Activated naive CD8-positive, alpha-beta T cell treated with anti-CD3 and anti-CD28 coated beads for 36 hours (primary cell): Measurements from ENCODE around the gene TMED1. TPM values are rescaled to one million over a fixed set of nuclear protein-coding genes. Genes with fewer than 3 reads are reported as not detected.

ENCODE experiments used
- DNase-seq: peaks from one replicate; pipeline ENCODE4 v3.0.0; 2021
- H3K27ac Mint-ChIP-seq: one replicate; pipeline ENCODE4 v1.8.0; 2022; ENCODE audit warnings: mild to moderate bottlenecking, moderate library complexity, mixed read lengths
- H3K27me3 Mint-ChIP-seq: one replicate; pipeline ENCODE4 v1.8.0; 2022; ENCODE audit warnings: mild to moderate bottlenecking, mixed read lengths
- H3K36me3 Mint-ChIP-seq: one replicate; pipeline ENCODE4 v1.8.0; 2021; ENCODE audit warnings: mild to moderate bottlenecking, mixed read lengths
- H3K4me1 Mint-ChIP-seq: one replicate; pipeline ENCODE4 v1.8.0; 2021; ENCODE audit warnings: mixed read lengths
- H3K4me3 Mint-ChIP-seq: one replicate; pipeline ENCODE4 v1.8.0; 2022; ENCODE audit warnings: mild to moderate bottlenecking, moderate library complexity, mixed read lengths
- H3K9me3 Mint-ChIP-seq: one replicate; pipeline ENCODE4 v1.8.0; 2022; ENCODE audit warnings: mixed read lengths
- total RNA-seq, 2 experiments: library from RNA; stranded (reverse); gene quantifications; one replicate each; pipeline ENCODE4 v1.2.3, GENCODE V29; 2021

TMED1 gene
- total RNA-seq, 2 experiments from 2014 or later: 14.3 to 14.8 TPM

GRCh38 chr19:10812196-10812595 lies 23.8 kb downstream of the TMED1 start:
- peaks cover 17% of the 10 kb centered on the region for H3K4me1 Mint-ChIP-seq
- no peak for DNase-seq
- no peaks in the 10 kb centered on the region for H3K27me3 Mint-ChIP-seq
- no peak overlapping the region for H3K27ac Mint-ChIP-seq
- no peak overlapping the region for H3K4me3 Mint-ChIP-seq
- H3K36me3 Mint-ChIP-seq: peaks cover 16% of the 10 kb centered on the region
- no peaks in the 10 kb centered on the region for H3K9me3 Mint-ChIP-seq

DNA sequence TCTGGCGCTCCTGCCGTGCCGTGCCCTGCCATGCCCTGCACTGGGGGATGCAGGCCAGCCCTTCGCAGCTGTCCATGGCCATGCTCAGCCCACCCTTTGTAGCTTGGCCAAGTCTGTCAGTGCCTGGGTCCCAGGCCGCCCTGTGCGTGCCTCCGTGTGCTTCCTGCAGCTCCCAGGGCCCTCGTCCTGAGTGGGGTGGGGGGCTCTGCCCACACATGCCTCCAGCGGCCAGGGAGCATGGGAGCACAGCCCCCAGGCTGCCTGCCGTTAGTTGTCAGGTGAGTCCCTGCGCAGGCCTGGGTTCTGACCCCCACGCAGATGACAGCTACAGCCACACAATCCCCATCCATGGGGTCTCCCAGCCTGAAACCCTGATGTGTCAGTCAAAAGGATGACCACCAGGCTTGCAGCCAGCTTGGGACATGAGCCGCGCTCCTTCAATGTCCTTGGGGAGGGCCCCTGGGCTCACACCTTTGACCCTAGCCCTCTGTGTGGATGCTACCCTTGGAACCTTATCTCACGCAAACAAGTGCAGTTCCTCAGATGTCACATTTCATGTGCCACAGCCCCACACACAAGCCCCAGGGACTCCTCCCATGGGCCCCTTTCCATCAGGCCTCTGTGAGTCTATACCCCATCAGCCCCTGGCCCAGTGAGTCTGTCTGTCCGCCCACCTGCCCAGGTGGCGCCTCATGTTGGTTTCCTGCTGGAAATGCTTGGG lies 24.5 kb downstream of the TMED1 start:
- peaks cover 16% of the 10 kb centered on the region for H3K36me3 Mint-ChIP-seq
- H3K27me3 Mint-ChIP-seq: no peaks in the 10 kb centered on the region
- no peaks in the 10 kb centered on the region for H3K9me3 Mint-ChIP-seq
- H3K4me3 Mint-ChIP-seq: no peak overlapping the region
- H3K27ac Mint-ChIP-seq: no peak overlapping the region
- peaks cover 17% of the 10 kb centered on the region for H3K4me1 Mint-ChIP-seq
- no peak for DNase-seq

DNA sequence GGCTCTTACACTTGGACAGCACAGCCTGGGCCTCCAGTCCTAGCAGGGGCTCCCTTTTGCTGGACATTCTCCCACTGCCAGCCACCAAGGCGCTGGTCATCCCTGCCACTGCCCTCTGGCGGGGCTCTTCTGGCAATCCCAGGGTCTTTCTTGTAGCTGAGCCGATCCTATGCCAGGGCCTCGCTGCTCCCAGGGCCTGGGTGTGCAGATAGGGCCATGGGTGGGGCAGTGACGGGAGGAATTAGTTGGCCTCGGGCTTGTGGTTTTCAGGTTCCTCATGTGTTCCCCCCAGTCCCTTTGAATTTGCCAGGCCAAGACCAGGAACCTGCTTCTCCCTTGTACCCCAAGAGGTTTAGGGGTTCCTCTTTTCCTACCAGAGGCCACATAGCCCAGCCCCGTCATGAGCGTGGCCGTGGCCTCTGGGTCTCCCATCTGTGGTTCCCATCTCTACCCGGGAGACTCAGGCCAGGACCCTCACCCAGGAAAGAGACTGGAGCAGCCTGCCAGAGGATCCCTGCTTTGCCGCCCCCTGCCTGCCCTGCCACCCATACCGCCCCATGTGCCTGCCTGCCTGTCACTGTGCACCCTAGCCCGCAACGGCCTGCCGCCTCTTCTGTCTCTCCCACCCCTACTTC lies 26.2 kb downstream of the TMED1 start:
- Mint-ChIP-seq H3K4me1 (peaks cover 17% of the 10 kb centered on the region), H3K4me3 (no peak overlapping the region), H3K9me3 (no peaks in the 10 kb centered on the region), H3K36me3 (peaks cover 16% of the 10 kb centered on the region), H3K27ac (no peak overlapping the region), H3K27me3 (no peaks in the 10 kb centered on the region)
- DNase-seq: no peak

- Mint-ChIP-seq H3K4me3 (no peak overlapping the region), H3K4me1 (peaks cover 17% of the 10 kb centered on the region), H3K27ac (peak overlapping the region; percentile 32), H3K36me3 (peaks cover 11% of the 10 kb centered on the region), H3K9me3 (no peaks in the 10 kb centered on the region), H3K27me3 (no peaks in the 10 kb centered on the region)
- peak; percentile 28 for DNase-seq
These were observed 26.9 kb downstream of the TMED1 start for GRCh38 chr19:10808937-10809649.

- Mint-ChIP-seq H3K4me3 (no peak overlapping the region), H3K36me3 (peaks cover 13% of the 10 kb centered on the region), H3K4me1 (peaks cover 9% of the 10 kb centered on the region), H3K9me3 (no peaks in the 10 kb centered on the region), H3K27ac (no peak overlapping the region), H3K27me3 (no peaks in the 10 kb centered on the region)
- DNase-seq: no peak
These were observed 30.2 kb downstream of the TMED1 start for GRCh38 chr19:10805758-10806247.

DNA sequence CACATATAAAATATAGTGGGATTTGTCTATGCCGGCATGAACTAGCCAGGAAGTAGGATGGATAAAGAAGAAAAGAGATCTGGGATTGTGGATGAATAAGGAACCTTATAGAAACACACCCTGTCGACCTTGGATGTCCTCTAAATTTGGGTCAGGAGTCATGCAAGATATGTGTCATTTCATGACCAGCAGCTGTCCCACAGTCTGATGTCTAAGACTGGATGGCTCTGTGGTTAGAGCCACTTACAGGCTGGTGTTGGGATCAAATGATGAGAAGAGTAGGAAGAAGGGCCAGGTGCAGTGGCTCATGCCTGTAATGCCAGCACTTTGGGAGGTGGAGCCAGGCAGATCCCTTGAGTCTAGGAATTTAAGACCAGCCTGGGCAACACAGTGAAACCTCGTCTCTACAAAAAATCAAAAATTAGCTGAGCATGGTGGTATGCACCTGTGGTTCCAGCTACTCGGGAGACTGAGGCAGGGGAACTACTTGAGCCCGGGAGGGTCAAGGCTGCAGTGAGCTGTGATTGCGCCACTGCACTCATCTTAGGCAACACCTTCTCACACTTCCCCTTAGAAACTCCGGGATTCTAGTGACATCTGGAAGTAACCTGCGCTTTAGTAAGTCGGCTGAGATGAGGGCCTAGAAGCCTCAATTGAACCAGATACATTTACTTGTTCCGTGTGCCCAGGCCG lies 30.8 kb downstream of the TMED1 start:
- H3K27ac Mint-ChIP-seq: peak overlapping the region; percentile 26
- H3K4me1 Mint-ChIP-seq: peaks cover 9% of the 10 kb centered on the region
- H3K4me3 Mint-ChIP-seq: no peak overlapping the region
- no peaks in the 10 kb centered on the region for H3K27me3 Mint-ChIP-seq
- H3K36me3 Mint-ChIP-seq: peaks cover 13% of the 10 kb centered on the region
- DNase-seq: no peak
- H3K9me3 Mint-ChIP-seq: no peaks in the 10 kb centered on the region

GRCh38 chr19:10803252-10803651 lies 32.8 kb downstream of the TMED1 start:
- DNase-seq: no peak
- Mint-ChIP-seq H3K4me3 (no peak overlapping the region), H3K27me3 (no peaks in the 10 kb centered on the region), H3K9me3 (no peaks in the 10 kb centered on the region), H3K36me3 (peaks cover 6% of the 10 kb centered on the region), H3K27ac (no peak overlapping the region), H3K4me1 (peaks cover 6% of the 10 kb centered on the region)

GRCh38 chr19:10802479-10802878 lies 33.5 kb downstream of the TMED1 start:
- Mint-ChIP-seq H3K4me1 (peaks cover 12% of the 10 kb centered on the region), H3K4me3 (no peak overlapping the region), H3K27ac (peak overlapping the region; percentile 20), H3K36me3 (peaks cover 6% of the 10 kb centered on the region), H3K27me3 (no peaks in the 10 kb centered on the region), H3K9me3 (no peaks in the 10 kb centered on the region)
- DNase-seq: no peak

DNA sequence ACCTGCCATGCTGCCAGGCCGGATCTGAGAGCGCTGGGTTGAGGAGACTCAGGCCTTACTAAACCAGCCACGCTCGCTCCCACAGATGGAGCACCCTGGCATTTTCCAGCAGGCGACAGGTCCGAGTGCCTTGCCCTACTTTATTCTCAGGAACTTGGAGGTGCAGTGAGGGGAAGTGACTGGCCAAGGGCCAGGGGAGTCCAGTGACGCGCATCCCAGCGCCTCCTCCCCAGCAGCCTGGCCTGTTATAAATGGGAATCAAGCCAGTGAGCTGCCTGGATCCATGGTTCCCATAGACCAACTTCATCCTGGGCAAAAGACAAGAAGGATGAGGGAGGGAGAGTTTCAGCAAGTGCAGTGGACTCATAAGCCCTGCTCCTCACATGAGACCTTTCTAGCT lies 35.5 kb downstream of the TMED1 start:
- Mint-ChIP-seq H3K27ac (no peak overlapping the region), H3K4me1 (peaks cover 19% of the 10 kb centered on the region), H3K27me3 (no peaks in the 10 kb centered on the region), H3K4me3 (no peak overlapping the region), H3K36me3 (peaks cover 12% of the 10 kb centered on the region), H3K9me3 (no peaks in the 10 kb centered on the region)
- DNase-seq: no peak

DNA sequence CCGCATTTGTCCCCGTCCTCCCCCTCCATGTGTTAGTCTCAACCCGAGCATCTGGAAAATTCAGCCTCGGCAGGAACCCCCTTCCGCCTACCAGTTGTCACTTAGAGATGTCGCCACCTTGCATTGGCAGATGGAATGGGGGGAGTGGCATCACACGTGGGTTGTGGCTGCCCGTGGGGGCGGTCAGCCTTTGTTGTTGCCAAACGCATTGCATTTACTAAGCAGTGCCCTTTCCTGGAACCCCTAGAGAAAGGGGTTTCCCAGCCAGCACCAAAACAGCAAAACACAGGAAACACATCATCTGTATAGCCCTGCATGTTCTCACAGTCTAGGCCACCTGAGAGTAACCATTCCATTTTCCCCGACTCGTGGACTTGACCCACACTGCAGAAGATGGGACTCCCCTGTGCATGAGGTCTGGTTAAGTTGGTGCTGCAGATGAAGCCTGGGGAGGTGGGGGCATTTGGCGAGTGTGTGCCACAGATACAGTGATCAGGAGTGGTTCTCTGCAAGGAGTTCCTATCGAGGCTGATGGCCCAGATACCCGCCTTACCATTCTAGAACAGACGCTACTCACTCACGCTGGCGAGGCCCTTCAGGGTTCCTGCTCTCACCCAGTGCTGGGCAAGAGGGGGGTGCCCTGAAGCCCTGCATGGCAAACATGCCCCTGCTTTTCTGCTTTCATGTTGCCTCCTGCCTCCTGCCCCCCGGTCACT lies 38.3 kb downstream of the TMED1 start:
- no peaks in the 10 kb centered on the region for H3K27me3 Mint-ChIP-seq
- peaks cover 13% of the 10 kb centered on the region for H3K36me3 Mint-ChIP-seq
- DNase-seq: peak; percentile 92
- H3K4me3 Mint-ChIP-seq: peak overlapping the region; percentile 69
- H3K27ac Mint-ChIP-seq: peak overlapping the region; percentile 98
- no peaks in the 10 kb centered on the region for H3K9me3 Mint-ChIP-seq
- peaks cover 19% of the 10 kb centered on the region for H3K4me1 Mint-ChIP-seq

- peak; percentile 34 for DNase-seq
- peak overlapping the region; percentile 69 for H3K4me3 Mint-ChIP-seq
- H3K4me1 Mint-ChIP-seq: peaks cover 19% of the 10 kb centered on the region
- H3K36me3 Mint-ChIP-seq: peaks cover 13% of the 10 kb centered on the region
- peak overlapping the region; percentile 98 for H3K27ac Mint-ChIP-seq
- H3K9me3 Mint-ChIP-seq: no peaks in the 10 kb centered on the region
- H3K27me3 Mint-ChIP-seq: no peaks in the 10 kb centered on the region
These were observed 38.9 kb downstream of the TMED1 start for GRCh38 chr19:10797078-10797477.

- peaks cover 13% of the 10 kb centered on the region for H3K36me3 Mint-ChIP-seq
- H3K4me3 Mint-ChIP-seq: peak overlapping the region; percentile 69
- DNase-seq: no peak
- no peaks in the 10 kb centered on the region for H3K27me3 Mint-ChIP-seq
- H3K4me1 Mint-ChIP-seq: peaks cover 19% of the 10 kb centered on the region
- peak overlapping the region; percentile 98 for H3K27ac Mint-ChIP-seq
- H3K9me3 Mint-ChIP-seq: no peaks in the 10 kb centered on the region
These were observed 39.4 kb downstream of the TMED1 start for GRCh38 chr19:10796653-10797052.

DNA sequence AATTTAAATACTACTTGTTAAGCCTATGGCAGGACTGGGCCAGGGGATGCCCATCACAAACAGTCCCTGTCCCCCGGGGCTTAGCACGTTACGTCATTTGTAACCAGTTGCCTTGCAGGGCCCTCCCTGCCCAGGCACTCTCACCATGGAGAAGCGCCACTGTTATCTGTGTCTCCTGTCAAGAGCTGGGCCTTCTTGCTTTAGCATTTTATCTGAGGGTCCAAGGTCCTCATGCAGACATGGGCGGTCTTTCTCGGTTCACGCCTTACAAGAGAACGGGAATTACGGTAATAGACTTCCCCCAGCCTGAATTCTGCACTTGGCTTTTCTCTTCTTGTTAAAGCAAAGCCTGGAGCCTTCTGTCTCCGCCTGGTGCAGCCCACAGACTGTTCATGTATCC lies 46.1 kb downstream of the TMED1 start:
- no peak for DNase-seq
- peaks cover 23% of the 10 kb centered on the region for H3K36me3 Mint-ChIP-seq
- peaks cover 2% of the 10 kb centered on the region for H3K4me1 Mint-ChIP-seq
- H3K9me3 Mint-ChIP-seq: no peaks in the 10 kb centered on the region
- no peak overlapping the region for H3K4me3 Mint-ChIP-seq
- no peaks in the 10 kb centered on the region for H3K27me3 Mint-ChIP-seq
- no peak overlapping the region for H3K27ac Mint-ChIP-seq

DNA sequence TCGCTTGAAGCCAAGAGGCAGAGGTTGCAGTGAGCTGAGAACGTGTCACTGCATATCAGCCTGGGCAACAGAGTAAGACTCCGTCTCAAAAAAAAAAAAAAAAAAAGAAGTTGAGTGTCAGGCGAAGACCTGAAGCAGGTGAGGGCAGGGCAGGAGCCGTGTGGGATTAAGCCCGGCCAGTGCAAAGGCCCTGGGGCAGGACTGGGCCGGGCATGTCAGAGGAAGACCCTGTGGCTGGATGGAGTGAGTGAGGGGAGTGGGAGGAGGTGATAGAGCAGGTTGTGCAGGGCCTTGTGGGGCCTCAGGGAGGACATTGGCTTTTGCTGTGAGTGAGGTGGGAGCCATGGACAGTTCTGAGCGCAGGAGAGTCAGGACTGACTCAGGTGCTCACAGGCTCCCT lies 47.9 kb downstream of the TMED1 start:
- no peaks in the 10 kb centered on the region for H3K9me3 Mint-ChIP-seq
- no peak overlapping the region for H3K4me3 Mint-ChIP-seq
- H3K36me3 Mint-ChIP-seq: peaks cover 28% of the 10 kb centered on the region
- no peak for DNase-seq
- peaks cover 2% of the 10 kb centered on the region for H3K4me1 Mint-ChIP-seq
- H3K27ac Mint-ChIP-seq: no peak overlapping the region
- H3K27me3 Mint-ChIP-seq: no peaks in the 10 kb centered on the region
